Measurements from ENCODE around the gene SIMC1.
A peak's percentile ranks its signal among the peaks of the same experiment; 100 is the strongest.

SIMC1 gene

DNA sequence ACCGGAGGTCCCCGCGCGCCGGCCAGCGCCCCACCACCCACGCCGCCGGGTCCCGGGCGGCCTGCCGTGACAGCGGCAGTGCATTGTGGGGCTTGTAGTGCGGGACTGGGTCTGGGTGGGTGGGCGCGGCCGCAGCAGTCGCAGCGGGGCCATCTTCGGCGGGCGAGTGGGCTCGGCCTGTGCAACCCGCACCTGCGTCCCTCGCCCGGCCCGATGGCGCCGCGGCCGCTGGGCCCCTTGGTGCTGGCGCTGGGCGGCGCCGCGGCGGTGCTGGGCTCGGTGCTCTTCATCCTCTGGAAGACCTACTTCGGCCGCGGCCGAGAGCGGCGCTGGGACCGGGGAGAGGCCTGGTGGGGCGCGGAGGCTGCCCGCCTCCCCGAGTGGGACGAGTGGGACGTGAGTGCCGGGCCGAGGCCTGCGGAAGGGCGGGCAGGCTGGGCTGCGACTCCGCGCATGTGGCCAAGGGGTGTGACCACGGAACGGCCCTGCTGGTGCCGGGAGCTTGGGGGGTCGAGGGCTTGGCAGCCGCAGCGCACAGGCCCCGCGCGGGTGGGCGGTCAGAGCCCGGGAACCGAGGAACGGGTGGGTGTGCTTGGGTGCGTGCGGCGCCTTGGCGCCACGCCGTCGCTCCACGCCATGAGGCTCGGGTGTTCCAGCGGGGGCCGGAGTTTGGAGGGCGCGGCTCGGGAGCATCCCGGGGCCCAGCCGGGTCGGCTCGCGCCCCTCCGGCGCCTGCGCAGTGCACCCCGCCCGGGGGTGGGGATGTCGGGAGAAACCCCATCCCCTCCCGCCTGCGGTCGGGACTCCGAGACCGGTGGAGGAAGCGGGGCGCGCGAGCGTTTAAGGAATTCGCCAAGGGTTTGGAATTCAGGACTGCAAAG, 127.4 kb downstream of the SIMC1 start, which contains the start of gene ARL10:
Gene ARL10, plus strand, starts transcription at position 137 of the 881 bp plus-strand sequence. Its CDS starts 77 bp downstream, at position 214.
- DNase-seq = peak; percentile 28

DNA sequence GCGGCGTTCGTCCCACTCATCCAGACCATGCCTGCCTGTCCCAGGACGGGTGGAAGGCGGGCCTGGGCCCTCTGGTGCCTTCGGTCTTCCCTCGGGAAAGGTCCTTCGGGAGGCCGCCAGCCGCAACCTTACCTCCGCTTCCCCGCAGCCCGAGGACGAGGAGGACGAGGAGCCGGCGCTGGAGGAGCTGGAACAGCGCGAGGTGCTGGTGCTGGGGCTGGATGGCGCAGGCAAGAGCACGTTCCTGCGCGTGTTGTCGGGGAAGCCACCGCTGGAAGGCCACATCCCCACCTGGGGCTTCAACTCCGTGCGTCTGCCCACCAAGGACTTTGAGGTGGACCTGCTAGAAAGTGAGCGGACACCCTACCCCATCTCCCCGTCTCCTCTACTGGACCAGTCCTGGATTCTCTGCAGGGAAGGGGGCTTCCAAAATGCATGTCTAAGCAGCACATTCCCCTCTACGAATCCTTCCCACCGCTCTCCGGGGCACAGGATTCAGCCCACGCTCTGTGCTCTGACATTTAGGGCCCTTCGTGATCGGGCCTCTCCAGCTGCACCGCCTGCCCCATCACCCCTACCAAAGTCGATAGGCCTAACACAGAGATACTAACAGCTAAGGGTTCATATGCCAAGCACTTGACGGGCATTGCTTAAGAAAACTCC, 128.1 kb downstream of the SIMC1 start:
- no peak for DNase-seq

DNA sequence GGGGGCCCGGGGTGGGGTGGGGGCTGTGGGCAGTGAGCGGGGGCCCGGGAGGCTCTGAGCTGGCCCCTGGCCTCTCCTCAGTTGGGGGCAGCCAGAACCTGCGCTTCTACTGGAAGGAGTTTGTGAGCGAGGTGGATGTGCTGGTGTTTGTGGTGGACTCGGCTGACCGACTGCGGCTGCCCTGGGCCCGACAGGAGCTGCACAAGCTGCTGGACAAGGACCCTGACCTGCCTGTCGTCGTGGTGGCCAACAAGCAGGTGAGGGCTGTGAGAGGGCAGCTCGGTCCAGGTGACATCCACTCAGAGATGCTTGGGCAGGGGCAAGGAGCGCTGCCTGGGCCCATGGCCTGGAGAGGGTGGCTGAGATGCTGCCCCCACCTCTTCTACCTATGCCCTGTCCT, 130.5 kb downstream of the SIMC1 start:
- no peak for DNase-seq

DNA sequence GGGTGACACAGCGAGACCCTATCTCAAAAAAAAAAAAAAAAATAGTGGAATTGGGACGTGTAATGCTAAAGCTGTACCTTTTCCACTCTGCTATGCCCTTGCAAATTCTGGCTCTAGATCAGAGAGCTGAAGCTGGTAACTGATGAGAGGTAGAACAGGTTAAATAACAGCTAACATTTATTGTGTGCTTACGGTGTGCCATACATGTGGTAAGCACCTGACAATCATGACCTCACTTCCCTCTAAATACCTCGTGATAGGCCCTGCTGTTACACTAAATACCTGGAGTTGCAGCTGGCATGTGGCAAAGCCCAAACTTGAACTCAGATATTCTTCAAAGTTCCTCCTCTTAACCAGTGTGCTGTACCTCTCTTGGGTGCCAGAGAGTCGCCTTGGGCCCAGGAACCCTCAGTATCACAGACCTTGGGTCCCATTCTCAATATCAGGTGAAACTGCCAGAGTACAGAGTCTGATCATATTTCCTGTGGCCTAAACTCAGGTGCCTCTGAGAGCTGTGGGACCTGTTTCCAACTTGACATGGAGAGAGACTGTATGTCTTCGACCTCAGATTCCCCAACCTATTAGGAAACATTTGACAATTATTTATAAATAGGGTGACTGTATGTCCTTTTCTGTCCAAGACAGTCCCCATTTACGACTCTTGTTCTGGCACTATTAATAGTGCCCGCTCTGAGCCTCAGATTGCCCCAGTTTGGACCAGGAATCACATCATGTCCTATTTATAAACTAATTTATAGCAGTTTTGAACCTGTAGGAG, 131.9 kb downstream of the SIMC1 start:
- no peak for DNase-seq

DNA sequence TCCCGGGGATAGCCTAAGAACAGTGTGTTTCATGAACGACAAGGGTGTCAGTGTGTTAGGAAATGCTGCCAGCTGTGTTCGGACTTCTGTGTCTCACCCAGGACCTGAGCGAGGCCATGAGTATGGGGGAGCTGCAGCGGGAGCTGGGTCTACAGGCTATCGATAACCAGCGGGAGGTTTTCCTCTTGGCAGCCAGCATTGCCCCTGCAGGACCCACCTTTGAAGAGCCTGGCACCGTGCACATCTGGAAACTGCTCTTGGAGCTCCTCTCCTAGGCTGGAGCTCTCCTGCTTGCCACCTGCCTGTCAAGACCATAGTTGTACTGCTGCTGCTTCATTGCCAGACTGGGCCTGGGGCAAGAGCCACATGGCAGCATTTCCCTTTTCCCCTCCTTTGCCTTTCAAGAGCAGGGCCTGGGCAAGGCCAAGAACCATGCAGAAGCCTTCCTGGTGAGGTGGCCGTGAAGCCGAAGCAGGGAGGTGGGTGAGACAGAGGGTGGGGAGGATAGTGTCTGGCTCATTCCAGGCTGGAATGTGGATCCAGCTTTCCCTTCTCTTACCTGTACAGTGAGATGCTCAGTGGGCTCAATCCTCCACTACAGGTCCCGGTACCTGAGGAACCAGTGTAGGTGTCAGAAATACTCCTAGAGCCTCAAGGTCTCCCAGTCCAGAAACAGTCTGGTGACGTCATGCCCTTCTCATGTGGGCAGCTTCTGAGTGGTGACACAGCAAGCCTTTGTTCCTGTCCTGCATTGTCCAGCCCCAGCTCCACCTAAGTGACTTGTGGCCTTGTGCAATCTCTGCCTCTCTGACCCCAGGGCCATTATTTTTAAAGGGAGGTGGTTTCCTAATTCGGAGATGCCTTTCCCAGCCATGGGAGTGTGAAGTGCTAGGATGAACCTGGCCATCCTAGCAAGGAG, 133.7 kb downstream of the SIMC1 start:
- DNase-seq = no peak

DNA sequence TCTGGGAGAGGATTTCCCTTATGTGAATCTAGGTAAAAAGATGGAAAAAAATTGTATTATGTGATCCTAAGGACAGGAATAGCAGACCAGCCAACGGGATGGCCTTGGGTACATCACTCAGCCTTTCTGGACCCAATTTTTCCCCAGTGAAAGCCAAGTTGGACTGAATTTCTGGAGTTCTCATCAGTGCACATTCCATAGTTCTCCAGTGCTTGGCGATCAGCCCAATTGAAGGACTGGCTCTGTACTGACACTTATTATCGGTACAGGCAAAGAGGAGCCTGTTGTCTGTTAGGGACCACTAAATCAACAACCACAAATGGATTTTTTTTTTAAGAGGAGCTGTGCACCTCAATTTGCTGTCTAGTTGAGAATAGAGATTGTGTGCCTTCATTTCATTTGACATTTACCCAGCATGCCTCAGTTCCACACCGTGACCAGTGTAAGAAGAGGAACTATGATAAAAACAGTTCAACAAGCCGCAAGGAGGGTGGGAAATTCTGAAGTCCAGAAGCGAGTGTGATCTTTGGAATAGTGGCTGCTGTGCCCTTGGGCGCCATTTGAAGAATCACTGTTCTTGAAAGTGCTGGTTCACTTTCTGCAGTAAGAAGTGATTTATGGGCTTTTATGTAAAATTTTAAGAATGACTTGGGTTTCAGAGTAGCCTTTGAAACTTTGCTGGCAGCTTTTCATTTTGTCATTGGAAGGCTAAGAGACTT, 135.0 kb downstream of the SIMC1 start:
- DNase-seq = no peak

DNA sequence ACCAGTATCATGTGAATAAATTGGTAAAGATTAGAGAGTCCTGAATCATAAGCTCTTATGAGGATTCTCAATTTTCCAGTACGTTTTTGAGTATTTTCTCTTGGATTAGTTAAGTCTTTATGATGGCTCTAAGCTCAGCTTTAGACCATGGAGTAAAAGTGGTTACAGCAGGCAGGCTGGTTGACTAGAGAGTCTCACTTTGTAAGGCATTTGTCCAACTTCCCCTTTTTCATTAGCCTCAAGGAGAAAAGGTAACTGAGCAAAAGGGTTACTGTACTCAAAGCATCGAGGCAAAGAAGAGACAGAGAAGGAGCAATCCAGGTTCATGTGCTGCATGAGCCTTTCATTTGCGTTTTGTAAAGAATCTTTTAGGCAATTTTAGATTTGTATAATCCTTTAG, 141.7 kb downstream of the SIMC1 start:
- no peak for DNase-seq

DNA sequence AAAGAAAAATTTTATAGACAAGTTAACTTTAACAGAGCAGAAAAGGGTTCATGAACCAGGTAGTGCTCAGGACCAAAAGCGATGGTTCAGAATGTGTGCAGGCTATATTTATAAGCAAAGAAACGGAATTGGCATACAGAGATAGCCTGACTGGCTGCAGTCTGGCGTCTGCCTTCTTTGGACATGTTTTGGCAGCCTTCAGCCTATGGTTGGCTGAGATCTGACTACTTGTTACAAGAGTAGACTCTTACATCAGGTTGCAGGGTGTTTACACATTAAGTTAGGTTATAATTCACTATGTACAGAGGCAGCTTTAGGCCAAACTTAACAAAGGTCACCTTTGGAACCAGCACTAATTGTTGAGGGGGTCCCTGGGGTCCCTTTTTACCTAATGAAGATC, 143.2 kb downstream of the SIMC1 start:
- DNase-seq = no peak

DNA sequence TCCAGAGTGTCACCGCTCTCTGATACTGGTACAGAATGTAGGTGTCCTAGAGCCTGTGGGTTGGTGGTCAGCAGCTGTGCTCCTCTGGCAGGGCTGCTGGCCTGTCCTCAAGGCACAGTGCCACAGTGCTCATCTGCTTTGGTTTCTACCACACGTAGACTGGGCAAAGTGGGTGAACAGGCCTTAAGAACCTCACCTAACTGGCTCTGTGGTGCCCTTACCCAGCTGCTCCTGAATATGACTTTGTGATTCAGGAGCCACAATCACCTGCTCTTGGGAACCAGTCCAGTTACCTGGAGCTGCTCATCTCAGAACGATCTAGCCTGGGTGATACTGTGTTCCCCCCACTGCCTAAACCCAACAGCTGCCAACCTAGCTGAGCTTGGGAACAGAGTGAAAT, 143.8 kb downstream of the SIMC1 start:
- DNase-seq = no peak

DNA sequence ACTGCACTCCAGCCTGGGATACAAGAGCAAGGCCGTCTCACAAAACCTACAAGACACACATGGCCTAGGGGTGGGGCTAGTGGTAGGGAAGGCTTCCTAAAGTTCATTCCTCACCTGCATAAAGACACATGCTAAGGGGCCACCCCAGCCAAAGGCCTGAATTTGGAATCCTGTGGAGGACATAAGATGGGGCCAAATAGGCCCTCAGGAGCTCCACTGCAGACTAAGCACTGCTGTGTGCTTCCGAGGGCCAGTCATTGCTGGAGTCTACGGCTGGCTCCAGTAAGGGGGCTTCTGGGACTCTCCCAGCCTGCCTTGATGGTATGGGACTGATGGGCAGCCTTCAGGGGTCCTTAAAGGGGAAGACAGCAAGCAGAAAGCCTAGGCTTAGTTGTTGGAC, 144.5 kb downstream of the SIMC1 start:
- DNase-seq = no peak

DNA sequence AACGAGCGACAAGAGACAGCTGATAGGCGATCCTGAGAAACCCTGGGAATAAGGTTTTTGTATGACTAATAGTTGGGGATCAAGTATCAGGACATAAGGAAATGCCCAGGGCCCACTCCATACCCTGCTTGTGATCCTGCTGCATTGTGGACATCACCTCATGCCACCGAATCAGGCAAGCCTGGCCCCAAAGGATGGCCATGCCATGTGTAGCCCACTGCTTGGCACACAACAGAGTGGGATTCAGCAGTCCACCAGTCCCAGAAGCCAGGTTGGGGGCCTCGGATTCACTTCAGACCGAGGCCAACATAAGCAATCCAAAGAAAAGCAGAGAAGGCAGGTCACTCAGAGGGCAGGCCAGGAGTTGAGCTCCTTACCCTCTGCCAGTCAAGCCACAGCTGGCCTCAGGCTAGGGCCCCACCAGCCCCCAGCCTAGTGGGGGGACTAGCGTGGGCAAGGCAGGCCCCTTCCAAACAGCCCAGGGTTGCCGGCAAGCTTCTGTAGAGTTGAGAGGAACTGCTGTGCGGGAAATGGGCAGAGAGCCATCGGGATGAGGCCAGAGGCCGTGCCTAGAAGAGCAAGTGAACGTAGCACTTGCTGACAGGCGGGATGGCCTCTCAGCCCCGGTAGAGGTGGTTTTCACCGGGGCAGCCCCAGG, 145.2 kb downstream of the SIMC1 start:
- DNase-seq = no peak

DNA sequence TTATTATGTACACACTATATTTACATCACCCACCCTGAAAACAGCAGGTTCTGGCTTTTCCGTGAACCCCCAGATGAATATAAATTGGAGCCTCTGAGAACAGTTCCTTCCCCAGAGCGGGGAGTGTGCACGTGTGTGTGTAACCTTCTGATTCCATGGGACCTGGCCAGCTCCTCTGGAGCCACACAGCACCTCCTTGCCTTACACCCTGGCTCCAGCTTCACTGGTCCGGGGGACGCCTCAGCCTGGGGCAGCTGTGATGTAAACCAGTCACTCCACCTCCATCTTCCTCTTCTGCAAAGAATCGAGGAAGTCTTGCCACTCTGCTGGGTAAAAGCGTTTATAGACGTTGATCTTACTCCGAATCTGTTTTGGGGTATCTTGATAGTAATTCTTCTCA, 145.7 kb downstream of the SIMC1 start:
- no peak for DNase-seq

DNA sequence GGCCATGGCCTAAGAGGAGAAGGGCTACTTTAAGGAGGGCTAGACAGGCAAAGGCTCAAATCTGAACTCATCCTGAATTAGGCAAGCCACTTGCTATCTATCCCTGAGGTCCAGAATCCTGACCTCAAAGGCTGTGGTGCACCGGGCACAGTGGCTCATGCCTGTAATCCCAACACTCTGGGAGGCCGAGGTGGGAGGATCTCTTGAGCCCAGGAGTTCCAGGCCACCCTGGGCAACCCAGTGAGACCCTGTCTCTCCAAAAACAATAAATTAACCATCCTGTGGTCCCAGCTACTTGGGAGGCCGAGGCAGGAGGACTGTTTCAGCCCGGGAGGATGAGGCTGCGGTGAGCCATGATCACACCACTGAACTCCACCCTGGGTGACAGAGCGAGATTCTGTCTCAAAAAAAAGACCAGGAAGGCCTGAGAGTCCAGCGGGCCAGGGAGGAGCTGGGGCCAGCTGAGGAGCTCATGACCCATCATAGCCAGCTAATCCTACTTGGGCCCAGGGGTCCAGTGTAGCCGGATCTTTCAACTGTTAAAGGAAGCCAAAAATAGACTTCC, 146.2 kb downstream of the SIMC1 start:
- no peak for DNase-seq

DNA sequence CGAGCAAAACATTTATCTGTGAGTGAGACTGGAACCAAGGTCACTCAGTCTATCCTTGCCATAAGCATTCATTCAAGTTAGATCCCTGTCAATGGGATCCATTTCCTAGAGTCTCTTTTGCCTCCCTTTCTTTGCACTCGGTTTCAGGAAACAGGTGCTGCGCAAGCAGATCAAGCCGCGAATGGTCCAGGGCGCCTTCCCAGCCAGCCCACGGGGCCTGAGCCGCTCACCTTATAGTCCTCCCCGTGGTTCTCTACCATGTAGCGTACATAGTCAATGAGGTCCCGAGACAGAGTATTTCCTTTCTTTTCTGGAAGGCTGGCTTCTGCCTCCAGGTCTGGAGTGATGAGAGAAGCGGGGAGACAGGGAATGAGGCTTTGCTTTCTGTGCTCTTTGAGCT, 146.8 kb downstream of the SIMC1 start:
- no peak for DNase-seq

DNA sequence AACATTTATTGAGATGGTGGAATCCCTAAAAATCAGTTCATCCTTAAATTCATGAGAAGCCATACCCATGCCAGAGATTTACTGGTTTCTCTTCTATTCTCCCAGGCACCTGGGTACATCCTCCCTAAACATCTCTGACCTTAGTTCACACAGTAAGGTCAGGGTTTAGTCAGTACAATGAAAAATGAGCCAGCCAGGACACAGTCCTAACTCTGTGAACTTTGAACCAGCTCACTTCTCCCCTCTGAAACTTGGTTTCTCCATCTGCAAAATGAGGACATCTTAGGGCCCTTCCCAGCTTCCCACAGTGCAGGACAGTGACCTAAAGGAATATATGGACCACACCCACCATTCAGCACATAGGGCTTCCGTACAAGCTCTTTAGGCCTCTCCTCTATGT, 148.3 kb downstream of the SIMC1 start:
- DNase-seq = no peak

DNA sequence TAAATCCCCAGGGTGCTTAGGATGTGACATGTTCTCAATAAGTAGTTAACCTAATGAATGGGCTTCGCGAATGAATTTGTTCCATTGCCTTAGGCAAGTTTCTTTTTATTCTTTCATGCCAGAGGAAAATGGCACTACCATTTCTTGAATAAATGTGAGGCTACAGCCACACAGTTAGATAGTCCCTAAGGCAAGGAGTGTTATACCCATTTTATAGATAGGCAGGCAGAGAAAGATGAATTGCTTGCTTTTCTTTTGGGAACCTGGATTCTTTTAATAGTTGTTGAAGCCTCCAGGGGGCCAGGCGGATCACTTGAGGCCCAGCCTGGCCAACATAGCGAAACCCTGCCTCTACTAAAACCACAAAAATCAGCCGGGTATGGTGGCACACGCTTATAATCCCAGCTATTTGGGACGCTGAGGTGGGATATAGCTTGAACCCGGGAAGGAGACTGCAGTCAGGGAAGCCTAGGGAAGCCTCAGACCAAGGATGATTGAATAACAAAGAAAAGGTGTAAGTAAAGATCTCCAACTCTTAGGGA, 149.2 kb downstream of the SIMC1 start:
- no peak for DNase-seq

DNA sequence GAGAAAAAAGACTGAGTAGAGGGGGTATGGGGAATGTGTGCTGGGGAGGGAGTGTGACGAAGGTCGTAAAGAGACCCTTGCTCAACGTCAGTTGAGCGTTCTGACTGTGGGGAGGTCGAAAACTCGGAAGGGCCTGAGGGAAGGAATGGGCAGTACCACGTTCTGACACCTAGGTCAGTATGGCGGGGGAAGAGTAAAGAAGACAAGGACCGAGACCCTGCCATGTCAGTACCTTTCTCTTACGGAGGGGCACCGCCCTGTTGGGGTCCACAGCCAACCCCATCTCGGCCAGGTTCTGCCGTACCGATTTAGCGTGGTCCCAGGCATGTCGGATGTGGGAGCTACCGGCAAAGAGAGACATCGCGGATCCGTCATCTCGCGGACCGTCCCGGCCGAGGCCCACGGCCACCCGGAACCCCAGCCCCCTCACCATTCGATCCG, 149.8 kb downstream of the SIMC1 start:
- DNase-seq = no peak

DNA sequence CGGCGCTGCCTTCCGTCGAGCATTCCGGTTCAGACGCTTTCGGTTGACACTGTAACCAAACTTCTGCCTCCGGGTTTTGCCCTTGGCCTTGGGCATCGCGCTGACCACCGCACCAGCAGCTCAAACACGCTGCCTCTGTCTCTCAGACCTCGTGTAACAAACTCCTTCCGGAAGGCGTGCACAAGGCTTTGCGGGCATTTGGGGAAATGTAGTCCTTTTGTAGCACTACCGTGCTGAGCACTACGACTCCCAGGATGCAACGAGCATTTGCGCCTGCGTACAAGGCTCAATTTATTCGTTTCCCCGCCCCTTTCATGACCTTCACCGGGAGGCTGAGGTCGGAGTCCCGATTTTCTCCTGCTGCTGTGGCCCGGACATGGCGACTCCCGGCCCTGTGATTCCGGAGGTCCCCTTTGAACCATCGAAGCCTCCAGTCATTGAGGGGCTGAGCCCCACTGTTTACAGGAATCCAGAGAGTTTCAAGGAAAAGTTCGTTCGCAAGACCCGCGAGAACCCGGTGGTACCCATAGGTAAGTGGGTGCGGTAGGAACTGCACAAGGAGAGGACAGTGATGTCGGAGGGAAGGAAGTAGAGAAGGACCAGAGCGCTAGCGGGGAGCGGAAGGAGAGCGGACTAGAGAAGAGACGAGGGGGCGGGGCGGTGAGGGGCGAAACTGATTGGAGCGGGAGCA, 150.4 kb downstream of the SIMC1 start, which contains the start of the genes HIGD2A and NOP16:
Gene HIGD2A, plus strand, starts transcription at position 308 of the 691 bp plus-strand sequence. Its CDS starts 69 bp downstream, at position 377.
Gene NOP16, minus strand, starts transcription at position 155 of the 691 bp plus-strand sequence. Its CDS starts 59 bp downstream, at position 96.
- DNase-seq = peak; percentile 96
